HG03442 (cell line): Measurements from ENCODE around the gene GLS2.
"Not testable (repeated sequence)": the region's sequence is repeated elsewhere in the genome, so short reads cannot be mapped to it uniquely, and the experiment has no call there.

Experiments
- ATAC-seq: cut with Tn5 transposase; IDR thresholded peaks from one replicate; pipeline ENCODE4 v1.9.1; 2021; ENCODE audit warnings: mild to moderate bottlenecking, moderate library complexity; ENCODE audit not compliant: unreplicated experiment

Gene GLS2

GRCh38 chr12:56448860-56449621, 38.9 kb downstream of the GLS2 start, which contains the start of gene TIMELESS:
TIMELESS (minus strand) TSS chr12:56449426; CDS start chr12:56434170, 15,256 bp downstream.
- ATAC-seq = peak; percentile 89

GRCh38 chr12:56443208-56443607, 44.8 kb downstream of the GLS2 start:
- ATAC-seq = not testable (repeated sequence)

- no peak for ATAC-seq
Observed at GRCh38 chr12:56437430-56438176, 50.4 kb downstream of the GLS2 start.

- ATAC-seq = no peak
Observed at GRCh38 chr12:56434828-56435227, 53.1 kb downstream of the GLS2 start.

GRCh38 chr12:56431850-56432249, 56.1 kb downstream of the GLS2 start:
- no peak for ATAC-seq

- ATAC-seq = no peak
Observed at GRCh38 chr12:56431288-56431687, 56.7 kb downstream of the GLS2 start.

- ATAC-seq = no peak
Observed at GRCh38 chr12:56425940-56426438, 62.0 kb downstream of the GLS2 start.

GRCh38 chr12:56425193-56425592, 62.8 kb downstream of the GLS2 start:
- ATAC-seq = no peak
